HG02840 (cell line): Measurements from ENCODE around the gene MYBPH.
A peak's percentile ranks its signal among the peaks of the same experiment; 100 is the strongest.

Experiments
- ATAC-seq: cut with Tn5 transposase; IDR thresholded peaks from one replicate; pipeline ENCODE4 v1.9.1; 2021; ENCODE audit warnings: mild to moderate bottlenecking, moderate library complexity, moderate number of reproducible peaks; ENCODE audit not compliant: unreplicated experiment, low FRiP score

Gene MYBPH

DNA sequence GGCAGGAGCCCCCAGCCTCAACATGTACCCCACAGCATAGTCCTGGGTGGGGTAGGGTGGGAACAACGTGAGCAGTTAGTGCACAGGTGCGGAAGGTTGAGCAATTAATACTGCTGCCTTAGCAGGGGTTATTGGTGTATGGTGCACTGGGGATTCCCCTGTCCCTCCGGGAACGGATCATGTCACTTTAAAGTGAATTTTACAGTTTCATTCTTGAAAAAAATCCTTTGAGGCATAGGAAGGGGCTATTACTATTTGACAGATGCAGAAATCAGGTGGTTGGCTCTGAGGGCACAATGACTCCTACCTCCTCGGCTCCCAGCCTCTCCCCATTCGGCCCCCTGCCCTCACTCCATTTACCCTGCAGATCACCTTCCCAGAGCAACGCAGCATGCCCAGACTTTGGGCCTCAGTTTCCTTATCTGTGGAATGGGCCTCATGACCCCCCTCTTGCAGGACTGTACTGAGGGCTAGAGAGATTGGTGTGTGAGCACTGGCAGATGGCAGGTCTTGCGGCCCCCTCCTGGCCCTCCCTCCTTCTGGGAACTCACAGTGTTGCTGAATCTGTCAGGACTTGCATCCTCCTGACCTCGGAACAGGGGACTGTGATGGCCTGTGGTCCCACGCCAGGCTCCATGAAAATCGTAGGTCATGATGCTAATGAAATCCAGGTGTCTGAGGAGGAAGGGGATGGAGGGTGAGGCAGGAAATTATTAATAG, 5.1 kb upstream of the MYBPH start:
- no peak for ATAC-seq

DNA sequence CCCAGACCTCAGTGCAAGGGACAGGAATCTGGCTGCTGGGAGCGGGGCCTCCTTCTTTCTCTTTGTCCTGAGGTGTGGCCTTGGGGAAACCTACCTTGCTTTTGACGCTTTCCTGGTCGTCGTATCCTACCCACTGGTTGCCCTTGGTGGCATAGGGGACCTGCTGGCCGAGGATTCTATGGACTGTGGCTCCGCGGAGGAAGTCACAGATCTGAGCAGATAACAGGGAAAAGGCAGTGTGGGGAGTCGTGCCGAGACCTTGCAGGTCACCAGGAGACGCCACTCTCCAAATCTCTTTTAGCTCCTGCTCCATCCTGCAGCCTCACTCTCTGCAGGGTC, 4.0 kb upstream of the MYBPH start:
- ATAC-seq = no peak

DNA sequence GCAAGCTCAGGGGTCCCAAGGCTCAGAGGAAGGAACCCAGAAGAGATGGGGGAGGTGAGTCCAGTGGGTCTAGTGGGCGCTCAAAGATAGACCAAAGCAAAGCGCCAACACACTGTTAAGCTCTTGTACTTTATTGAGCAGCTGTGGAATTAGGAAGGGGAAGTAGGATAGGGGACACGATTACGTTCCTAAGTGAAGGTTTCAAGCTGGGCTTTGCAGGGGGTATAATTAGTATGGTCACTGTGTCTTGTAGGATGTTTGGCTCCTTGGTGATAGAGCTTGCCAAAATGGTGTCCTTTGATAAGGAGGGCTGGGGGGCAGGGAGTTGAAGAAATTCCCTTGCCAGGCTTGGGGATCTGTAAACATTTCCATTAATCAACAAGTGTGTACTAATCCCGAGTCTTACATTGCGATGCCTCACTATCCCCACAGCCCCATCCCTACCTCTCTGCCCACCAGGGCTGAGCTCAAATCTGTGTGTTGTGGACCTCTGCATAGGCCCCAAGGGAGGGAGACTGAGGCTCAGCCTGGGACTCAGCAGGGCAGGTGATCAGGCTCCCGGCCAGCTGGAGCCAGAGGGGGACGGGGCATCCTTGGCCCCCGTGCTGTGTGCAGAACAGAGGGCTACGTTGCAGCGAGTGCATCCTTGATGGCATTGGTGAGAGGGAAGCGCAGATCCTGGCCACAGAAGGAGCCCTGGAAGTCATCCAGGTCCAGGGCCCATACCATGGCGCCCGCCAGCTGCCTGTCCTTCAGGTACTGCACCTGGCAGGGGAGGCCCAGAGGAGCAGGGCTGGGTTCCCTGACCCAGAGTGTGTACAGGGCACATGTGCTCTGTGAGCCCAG, 3.4 kb upstream of the MYBPH start:
- ATAC-seq = no peak

DNA sequence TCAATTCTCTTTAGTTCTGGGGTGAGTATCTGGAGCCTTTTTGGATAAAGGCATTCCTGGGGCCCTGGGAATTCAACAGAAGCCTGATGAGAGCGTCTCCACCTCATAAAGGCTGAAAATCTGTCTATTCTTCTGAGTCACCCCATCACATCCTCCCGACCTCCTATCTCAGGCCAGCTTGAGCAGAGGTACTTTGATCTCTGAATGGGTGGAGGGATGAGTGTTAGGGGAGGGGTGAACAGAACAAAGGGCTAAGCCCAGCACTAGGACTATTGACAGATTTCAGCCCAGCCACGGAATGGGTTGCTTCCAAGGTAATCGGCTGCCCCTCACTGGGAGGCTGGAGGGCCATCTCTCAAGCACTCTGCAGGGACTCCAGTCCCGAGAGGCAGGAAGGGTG, 2.5 kb upstream of the MYBPH start:
- no peak for ATAC-seq

DNA sequence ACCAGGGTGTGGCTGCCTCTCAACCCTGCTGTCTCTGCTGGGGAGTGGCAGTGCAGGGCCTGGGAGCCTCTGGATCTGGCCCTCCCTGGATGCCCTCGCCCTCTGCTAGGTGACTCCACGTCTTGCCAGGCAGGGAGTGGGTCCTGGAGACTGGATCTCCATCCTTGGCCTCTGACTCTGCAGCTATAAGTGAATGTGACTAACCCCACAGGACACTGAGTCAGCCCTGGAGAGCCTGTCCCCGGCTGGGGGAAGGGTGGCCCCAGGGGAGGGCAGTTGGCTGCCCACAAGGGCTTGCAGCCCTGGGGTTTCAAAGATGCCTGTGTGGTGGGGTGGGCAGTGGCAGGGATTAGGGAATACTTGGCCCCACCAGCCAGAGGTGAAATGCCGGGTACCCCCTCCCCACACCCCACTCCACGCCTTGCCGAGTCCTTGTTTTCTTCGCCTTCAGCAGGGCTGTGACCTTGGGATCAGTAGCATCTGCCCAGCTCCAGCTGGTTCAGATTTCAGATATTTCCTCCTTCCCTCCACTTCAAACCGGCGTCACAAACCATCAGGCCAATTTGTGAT, 1.9 kb upstream of the MYBPH start:
- no peak for ATAC-seq

DNA sequence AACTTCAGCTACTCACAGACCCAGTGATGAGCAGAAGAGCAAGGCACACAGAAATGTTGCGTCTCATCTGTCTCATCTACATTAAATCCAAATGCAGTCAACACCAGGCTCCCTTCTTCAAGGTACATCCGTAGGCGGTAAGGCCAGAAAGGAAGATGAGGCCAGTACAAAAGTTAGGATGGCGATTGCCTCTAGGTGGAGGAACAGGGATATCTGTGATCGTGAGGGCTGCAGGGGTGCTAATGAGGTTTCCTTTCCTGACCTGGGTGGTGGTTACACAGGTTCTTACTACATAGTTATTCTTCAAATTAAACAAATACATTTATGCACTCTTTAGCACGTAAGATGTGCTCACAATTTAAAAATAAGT, 1.4 kb upstream of the MYBPH start:
- no peak for ATAC-seq

DNA sequence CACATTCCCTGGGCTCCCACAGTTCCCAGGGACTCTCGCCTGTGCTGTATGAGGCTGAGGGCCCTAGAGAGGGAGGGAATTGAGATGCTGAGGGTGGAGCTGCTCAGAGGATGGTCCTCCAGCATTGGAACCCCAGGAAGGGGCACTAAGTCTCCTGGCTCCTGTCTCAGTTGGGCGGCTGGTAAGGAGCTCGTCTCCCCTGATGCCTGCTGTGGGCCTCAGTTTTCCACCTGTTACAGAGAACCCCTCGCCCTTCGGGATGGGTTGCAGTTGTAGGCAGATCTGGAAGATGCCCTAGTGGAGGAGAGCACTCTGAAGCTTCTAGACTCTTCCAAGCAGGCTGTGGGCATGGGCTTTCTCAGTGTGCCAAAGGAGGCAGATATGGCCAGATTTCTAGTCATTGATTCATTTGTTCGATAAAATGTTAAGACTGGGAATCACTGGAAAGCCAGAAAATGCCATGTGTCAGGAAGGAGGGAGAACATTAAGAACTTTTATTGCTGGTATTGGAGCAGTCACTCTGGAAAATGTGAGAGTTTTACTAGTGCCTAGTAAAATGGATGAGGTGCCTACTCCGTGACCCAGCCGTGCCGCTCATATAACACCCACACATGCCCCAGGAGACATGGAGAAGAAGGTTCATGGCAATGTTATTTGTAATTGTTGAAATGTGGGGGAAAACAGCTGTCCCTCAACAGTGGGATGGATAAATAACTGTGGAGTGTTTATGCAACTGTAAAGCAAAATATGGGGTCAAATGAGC, 828 bp upstream of the MYBPH start:
- ATAC-seq = no peak

DNA sequence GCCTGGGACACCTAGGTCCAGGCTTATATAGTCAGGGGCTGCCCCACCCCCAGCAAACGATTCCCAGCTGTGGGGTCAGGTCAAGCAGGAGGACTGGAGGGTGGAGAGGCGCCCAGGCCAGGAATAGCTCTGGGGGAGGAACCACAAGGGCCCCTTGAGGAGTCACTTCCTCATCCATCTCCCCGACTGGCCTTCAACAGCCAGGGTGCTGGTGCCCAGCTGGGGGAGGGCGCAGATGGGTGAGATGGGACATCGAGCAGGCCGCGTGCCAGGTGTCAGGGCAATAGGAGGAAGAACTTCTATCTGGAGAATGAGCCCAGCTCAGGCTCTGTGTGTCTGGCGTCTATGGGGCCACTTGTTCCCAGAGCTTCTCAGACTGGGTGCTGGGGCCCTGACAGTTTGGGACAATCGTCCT, 208 bp upstream of the MYBPH start:
- no peak for ATAC-seq

DNA sequence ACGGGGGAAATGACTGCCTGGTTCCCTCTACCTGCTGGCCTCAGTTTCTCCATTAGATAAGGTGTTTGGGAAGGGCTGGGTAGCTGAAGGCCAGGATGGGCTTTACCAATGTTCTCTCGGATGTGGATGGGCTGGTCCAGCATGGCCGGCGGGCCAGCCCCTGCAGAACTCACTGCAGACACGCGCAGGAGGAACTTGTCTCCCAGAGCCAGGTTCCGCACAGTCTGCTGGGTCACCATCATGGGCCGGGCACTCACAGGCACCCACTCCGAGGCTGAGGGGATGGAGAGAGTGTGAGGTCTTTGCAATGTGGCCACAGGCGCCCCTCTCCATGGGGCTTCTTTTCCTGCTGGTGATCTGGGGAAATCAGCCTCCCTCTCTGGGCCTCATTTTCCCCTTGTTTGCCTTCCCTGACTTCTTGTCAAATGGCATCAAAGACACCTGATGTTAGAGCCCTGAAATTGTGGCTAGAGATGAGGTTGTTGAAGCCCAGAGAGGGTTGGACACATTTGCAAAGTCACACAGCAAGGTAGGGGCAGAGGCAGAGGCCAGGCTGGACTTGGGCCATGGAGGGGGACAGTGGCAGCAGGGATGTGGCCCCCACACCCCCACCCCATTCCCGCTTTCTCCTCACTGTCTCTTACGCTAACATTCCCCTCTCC, 1.2 kb downstream of the MYBPH start:
- ATAC-seq = no peak

DNA sequence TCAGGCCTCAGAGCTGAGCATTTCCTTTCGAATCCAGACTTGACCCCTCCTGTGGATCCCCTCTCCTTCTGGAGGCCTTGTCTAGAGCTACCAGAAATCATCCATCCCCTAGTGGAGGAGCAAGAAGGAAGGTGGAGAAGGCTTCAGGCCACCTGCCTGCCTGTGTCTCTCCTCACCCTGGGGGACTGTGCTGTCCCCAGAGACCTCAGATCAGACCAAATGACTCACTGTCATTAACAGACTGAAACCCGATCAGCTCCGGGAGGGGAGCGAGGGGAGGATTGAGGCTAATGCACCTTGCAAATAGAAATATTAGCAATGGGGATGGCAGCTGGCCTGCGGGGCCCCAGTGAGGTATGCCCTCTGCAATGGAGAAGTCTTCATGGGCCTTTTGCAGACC, 2.1 kb downstream of the MYBPH start:
- peak; percentile 65 for ATAC-seq

DNA sequence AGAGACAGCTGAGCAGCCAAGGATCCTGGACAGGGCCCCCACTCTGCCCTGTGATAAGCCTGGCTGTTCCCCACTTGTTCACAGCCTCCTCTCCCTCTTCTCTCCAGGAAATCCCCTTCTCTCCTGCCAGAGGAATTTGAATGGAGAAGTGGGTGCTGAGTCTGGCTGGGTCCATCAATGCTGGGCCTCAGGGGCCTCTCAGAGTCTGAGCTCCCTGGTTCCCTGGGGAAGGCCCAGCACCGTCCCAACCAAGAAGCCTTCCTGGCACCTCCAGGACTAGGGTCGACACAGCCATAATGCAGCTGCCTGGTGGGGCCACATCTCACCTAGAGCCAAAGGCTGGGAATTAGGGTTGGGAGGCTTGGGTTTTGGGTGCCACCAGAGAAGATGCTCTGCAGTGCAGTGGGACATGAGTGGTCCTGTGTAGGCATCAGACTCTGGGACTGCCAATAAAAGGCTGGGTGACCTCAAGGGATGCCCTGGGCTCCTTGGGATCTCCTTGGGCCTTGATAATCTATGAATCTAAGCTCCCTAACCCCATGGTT, 2.5 kb downstream of the MYBPH start:
- ATAC-seq = no peak

DNA sequence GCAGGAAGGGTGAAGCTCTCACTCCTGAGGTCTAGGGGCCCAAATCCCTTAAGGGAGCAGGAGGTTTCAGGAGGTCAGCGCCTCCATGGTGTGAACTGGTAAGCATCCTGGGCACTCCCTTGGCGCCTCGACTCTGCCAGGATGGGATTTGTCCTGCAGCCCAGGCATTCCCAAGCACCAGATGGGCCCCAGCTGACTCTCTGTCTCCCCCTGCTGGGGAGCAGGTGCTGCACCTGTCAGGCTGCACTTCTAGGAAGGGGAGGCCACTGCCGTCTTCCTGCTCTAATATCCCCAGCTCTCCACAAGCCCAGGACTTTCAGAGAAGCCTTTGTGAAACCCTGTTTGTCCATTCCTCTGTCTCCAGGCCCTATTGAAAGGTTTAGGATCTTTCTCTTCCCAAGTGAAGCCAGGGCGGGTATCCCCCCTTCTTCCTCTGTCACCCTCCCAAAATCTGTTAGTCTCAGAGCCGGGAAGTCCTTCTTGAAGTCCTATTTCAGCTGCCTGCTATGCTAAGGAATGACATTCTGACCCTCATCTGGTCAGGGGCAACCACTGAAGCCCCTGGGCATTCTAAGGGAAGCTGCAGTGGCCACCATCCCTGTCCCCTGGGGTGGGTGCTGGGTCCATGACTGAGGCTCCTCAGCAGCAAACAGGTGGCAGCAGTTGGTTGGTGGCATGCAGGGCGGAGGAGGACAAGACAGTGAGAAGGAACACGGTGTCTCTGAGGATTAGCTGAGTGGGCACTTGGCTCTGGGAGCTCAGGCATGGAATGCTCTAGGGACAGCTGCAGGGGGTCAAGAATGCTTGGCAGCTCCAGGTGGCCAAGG, 3.2 kb downstream of the MYBPH start:
- ATAC-seq = no peak

DNA sequence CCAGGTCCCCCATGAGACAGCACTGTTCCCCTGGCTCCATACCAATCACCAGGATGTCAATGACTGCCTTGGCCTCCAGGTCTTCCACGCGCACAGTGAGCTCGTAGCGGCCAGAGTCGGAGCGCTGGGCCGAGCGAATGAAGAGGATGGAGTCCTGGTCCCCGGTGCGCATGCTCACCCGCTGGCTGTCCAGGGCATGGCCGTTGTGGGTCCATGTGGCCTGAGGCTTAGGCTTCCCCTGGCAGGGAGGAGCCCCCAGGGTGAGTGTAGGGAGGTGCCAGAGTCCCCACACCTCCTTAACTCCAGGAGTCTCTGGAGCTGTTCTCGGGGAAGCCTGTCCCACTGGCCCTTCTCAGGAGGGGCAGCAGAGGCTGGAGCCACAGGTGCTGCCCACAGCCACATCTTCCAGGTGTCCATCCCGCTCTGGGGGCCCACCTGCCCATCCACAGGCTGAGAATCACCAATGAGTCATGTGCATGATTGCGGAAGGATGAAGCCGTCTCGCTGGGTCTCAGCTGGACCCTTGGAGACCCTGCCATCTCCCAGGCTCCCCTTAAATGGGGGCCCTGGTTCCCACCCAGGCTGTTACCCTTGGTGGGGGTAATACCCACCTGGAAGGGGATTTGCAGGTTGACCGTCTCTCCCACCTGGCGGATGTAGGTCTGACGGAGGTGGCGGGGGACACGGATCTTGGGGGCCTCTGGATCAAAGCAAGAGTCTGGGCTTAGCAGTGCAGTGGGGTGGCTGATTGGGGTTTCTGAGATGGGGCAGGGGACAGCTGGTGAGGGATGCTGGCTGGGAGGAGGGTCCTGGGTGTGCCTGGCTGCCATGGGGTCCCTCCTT, 4.1 kb downstream of the MYBPH start:
- ATAC-seq = no peak

DNA sequence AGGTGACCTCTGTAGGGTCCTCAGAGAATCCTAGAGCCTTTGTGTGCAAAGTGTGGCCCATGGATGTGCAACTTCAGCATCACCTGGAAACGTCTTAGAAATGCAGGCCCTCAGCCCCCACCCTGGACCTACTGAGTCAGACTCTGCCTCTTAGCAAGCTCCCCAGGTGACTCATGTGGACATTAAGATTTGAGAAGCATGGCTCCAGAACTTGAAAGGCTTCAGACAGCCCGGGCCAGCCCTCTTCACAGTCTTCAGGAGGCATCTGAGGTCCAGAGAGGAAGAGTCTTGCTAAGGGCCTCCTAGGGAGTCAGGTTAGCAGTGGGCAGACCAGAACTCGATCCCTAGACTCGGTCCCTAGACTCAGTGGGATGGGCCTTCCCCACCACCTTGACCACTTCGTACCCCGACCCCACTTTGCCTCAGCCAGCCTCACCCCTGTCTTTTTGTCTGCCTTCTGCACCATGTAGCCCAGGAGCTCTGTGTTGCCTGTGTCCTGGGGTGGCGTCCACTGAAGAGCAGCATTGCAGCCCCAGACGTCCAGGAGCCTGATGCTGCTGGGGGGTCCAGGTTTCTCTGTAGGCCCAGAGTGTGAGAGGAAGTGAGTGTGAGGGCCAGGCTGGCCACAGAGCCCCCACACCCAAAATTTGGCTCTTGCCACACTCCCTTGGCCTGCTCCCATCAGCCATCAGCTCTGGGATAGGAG, 4.8 kb downstream of the MYBPH start:
- no peak for ATAC-seq

DNA sequence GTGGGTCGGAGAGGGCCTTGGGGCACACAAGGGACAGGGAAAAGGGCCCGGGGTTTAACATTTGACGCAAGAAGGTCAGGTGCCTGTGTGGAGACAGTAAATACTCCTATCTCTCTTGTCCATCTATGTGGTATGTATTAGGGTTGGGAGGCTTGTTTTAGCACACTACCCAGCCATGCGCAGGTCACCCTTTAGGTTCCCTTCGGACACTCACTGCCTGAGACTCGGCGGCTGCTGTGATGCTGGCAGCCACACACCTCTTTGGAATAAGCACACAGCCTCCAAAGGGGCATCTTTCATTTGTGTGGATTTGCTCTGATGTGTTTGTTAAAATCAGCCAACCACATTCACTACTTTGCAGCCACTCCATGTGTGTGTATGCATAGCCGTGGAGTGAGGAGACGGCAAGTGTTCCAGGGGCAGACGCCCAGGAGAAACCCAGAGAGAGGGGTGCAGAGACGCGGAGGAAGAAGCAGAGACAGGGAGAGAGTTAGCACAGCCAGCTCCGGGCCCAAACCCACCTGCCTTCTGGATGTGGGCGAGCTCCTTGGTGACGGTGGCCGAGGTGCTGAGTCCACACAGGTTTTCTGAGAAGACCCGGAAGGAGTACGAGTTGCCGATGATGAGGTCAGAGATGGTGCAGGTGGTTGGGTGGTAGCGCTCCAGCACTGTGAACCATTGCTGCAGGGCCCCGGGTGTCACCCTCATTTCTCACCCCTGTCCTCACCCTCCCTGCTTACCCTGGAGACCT, 5.7 kb downstream of the MYBPH start:
- ATAC-seq = no peak

DNA sequence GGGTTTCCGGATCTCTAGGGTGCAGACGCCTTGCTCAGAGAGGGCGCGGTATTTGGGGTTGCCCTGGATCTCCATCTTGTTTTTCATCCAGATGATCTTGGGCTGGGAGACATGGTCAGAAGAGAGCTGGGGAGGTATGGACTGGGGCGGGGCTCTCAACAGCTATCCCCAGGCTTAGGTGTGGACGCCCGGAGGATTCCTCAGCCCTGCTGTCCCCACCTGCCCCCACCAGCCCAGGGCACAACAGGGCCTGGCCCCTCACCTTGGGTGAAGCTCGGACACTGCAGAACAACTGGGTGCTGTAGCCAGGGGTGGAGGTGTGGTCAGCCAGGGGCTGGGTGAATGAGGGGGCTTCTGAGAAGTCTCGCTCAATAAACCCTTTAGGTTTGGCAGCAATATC, 6.6 kb downstream of the MYBPH start:
- no peak for ATAC-seq

DNA sequence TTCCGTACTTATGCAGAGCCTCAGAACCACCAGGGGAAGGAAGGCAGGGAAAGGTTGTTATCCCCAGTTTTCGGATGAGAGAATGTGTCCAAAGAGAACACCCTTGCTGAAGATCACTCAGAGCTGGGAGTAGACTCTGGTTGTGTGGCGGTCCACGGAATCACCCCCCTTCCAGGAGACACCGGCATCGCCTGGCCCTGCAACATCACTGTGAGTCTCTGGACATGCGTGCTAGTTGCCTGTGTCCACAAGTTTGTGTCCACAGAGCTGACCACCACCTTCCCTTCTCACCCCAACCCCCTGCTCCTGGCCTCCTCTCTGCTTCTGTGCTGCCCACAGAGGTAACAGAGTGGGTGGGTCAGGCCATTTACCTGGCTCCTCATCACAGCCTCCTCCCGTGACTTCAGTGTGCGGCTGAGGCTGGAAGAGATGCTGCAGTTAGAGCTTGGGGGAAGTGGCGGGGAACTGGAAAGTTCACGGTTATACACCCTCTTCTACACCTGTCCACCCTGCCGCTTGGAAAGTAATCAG, 7.3 kb downstream of the MYBPH start:
- ATAC-seq = no peak
